Measurements from ENCODE around the gene ZNF37A. TPM values are rescaled to one million over a fixed set of nuclear protein-coding genes. Genes with fewer than 3 reads are reported as not detected.

ZNF37A gene
- total RNA-seq, 1 donor from 2014 or later = 8.9 TPM

DNA sequence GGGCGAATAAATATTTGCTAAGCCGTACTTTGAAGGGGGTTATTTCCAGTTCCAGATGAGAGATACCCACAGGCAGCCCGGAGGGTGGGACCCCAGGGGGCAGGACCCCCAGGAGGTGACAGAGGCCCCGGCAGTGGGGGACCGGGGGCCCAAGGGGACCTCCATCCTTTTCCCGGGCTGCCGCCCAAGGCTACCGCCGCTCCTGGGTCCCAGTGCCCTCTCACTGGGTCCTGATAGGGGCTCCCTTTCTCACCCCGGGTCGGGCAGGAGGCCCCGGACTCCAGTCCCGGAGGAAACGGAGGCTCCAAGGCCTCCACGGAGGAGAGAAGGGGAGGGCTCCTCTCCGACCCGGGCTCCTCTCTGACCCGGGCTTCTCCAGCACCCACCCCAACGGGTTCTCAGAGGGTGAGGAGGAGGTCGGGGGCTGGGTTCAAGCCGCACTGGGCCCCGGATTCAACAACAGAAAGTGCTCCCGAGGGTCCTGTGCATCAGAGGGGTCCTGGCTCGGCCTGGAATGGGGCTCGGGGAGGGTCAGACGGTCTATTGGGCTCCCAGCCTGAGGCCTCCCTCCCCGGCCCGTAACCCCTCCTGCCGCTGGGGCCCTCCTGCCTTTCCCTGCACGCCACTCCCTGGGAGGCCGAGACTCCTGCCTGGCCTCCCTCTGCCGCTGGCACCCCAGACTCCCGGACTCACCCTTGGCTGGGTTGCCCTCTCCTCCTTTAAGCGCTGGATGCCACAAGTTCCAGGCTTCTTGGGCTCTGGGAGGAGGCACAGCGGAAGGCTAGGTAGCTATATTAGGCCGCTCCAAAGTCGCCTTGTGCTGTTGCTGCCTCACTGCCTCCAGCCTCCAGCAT lies 62.5 kb downstream of the ZNF37A start:
- H3K27me3 ChIP-seq (ENCODE audit: low read depth) = no peaks in the 10 kb centered on the region
- no peak overlapping the region for H3K4me3 ChIP-seq
- no peaks in the 10 kb centered on the region for H3K36me3 ChIP-seq
- peaks cover 39% of the 10 kb centered on the region for H3K9me3 ChIP-seq (replicated peaks)
- H3K4me1 ChIP-seq = no peaks in the 10 kb centered on the region
- no peak overlapping the region for H3K27ac ChIP-seq (replicated peaks)
- intact Hi-C loops (cut with micrococcal nuclease) = no loop called here
- TF ChIP-seq, protein P1, sequence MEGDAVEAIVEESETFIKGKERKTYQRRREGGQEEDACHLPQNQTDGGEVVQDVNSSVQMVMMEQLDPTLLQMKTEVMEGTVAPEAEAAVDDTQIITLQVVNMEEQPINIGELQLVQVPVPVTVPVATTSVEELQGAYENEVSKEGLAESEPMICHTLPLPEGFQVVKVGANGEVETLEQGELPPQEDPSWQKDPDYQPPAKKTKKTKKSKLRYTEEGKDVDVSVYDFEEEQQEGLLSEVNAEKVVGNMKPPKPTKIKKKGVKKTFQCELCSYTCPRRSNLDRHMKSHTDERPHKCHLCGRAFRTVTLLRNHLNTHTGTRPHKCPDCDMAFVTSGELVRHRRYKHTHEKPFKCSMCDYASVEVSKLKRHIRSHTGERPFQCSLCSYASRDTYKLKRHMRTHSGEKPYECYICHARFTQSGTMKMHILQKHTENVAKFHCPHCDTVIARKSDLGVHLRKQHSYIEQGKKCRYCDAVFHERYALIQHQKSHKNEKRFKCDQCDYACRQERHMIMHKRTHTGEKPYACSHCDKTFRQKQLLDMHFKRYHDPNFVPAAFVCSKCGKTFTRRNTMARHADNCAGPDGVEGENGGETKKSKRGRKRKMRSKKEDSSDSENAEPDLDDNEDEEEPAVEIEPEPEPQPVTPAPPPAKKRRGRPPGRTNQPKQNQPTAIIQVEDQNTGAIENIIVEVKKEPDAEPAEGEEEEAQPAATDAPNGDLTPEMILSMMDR (IDR thresholded peaks at IDR 0.05; ENCODE audit: borderline replicate concordance) = no peak
- no peak for DNase-seq

GRCh38 chr10:38157270-38157685 lies 63.1 kb downstream of the ZNF37A start:
- Histone ChIP-seq H3K4me3 (no peak overlapping the region), H3K36me3 (no peaks in the 10 kb centered on the region), H3K27me3 (ENCODE audit: low read depth) (no peaks in the 10 kb centered on the region), H3K4me1 (no peaks in the 10 kb centered on the region), H3K9me3 (replicated peaks) (peaks cover 39% of the 10 kb centered on the region), H3K27ac (replicated peaks) (no peak overlapping the region)
- intact Hi-C loops (cut with micrococcal nuclease) = no loop called here
- TF ChIP-seq, protein P1 (IDR thresholded peaks at IDR 0.05; ENCODE audit: borderline replicate concordance) = no peak
- DNase-seq = no peak

DNA sequence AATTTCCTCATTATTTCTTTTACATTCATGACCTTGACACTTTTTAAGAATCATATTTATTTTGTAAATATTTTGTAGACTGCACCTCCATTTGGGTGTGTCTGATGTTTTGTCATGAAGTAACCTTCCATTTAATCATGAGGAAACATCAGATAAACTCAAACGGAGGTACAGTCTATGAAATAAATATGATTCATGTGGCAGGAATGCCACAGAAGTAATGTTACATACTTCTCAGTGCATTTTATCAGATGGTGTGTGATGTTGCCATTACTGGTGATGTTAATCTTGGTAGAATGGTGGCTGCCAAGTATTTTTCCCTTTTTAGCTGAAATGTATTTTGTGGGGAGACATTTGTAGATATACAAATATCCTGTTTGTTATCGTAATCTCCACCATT lies 64.9 kb downstream of the ZNF37A start:
- H3K27ac ChIP-seq (replicated peaks) = no peak overlapping the region
- no peaks in the 10 kb centered on the region for H3K4me1 ChIP-seq
- TF ChIP-seq, protein P1 (IDR thresholded peaks at IDR 0.05; ENCODE audit: borderline replicate concordance) = no peak
- no peak overlapping the region for H3K4me3 ChIP-seq
- no peaks in the 10 kb centered on the region for H3K36me3 ChIP-seq
- DNase-seq = no peak
- no peaks in the 10 kb centered on the region for H3K27me3 ChIP-seq (ENCODE audit: low read depth)
- intact Hi-C loops (cut with micrococcal nuclease) = no loop called here
- peaks cover 39% of the 10 kb centered on the region for H3K9me3 ChIP-seq (replicated peaks)

- H3K27ac ChIP-seq (replicated peaks) = no peak overlapping the region
- H3K4me1 ChIP-seq = no peaks in the 10 kb centered on the region
- no peaks in the 10 kb centered on the region for H3K36me3 ChIP-seq
- no peaks in the 10 kb centered on the region for H3K27me3 ChIP-seq (ENCODE audit: low read depth)
- TF ChIP-seq, protein P1 (IDR thresholded peaks at IDR 0.05; ENCODE audit: borderline replicate concordance) = no peak
- intact Hi-C loops (cut with micrococcal nuclease) = no loop called here
- H3K9me3 ChIP-seq (replicated peaks) = peaks cover 27% of the 10 kb centered on the region
- no peak for DNase-seq
- no peak overlapping the region for H3K4me3 ChIP-seq
Measured at GRCh38 chr10:38163617-38164016, 69.5 kb downstream of the ZNF37A start.

- Histone ChIP-seq H3K27ac (replicated peaks) (no peak overlapping the region), H3K4me3 (no peak overlapping the region), H3K27me3 (ENCODE audit: low read depth) (no peaks in the 10 kb centered on the region), H3K4me1 (no peaks in the 10 kb centered on the region), H3K9me3 (replicated peaks) (peaks cover 3% of the 10 kb centered on the region), H3K36me3 (no peaks in the 10 kb centered on the region)
- no peak for DNase-seq
- TF ChIP-seq, protein P1 (IDR thresholded peaks at IDR 0.05; ENCODE audit: borderline replicate concordance) = no peak
- intact Hi-C loops (cut with micrococcal nuclease) = no loop called here
Measured at GRCh38 chr10:38174336-38174735, 80.2 kb downstream of the ZNF37A start.

Data from left ventricle myocardium inferior (tissue), 1 donor.